DOHH2 (cell line): ENCODE measurements around the gene CHKB.

ENCODE experiments used
- CTCF ChIP-seq: fragments of 200-600 bp; sonication (generic); IDR thresholded peaks from one replicate; pipeline ENCODE4 v1.5.1; 2014; ENCODE audit warnings: antibody characterized with exemption, mild to moderate bottlenecking, low read depth, low read length; ENCODE audit not compliant: poor library complexity, severe bottlenecking
- EZH2phosphoT487 ChIP-seq: fragments of 200-600 bp; sonication (generic); IDR thresholded peaks from 2 replicates; pipeline ENCODE4 v1.6.1; 2017; ENCODE audit warnings: borderline replicate concordance, mild to moderate bottlenecking, antibody characterized with exemption, low read length, moderate library complexity, mixed read lengths

GRCh38 chr22:50578776-50579310 is 3.8 kb downstream of the CHKB start:
- TF ChIP-seq CTCF (no peak), EZH2phosphoT487 (no peak)
